ENCODE data around the gene MRPL46. TPM values are rescaled to one million over a fixed set of nuclear protein-coding genes. Genes with fewer than 3 reads are reported as not detected.
A peak's percentile ranks its signal among the peaks of the same experiment; 100 is the strongest.

Gene MRPL46
- total and polyA plus RNA-seq, 2 of the 8 experiments (the other 6 are each of a cell fraction or from before 2014, with no cell fraction given), result 17.2 to 24.5 TPM

- 80% methylated on average over 5 of the region's 5 CpGs; no CpG with 5 or more reads in 1 of the 2 experiments for WGBS, 2 experiments (ENCODE audit: extremely low coverage in 1 of 2, insufficient coverage in 1 of 2, insufficient read length in 1 of 2, insufficient replicate concordance in 2 of 2, low coverage in 1 of 2, low lambda C conversion rate in 2 of 2, missing lambda C conversion rate in 1 of 2)
- Histone ChIP-seq H3K27ac (ENCODE audit: low read depth, low read length) (no peak overlapping the region), H3K36me3 (ENCODE audit: control insufficient read depth in 2 of 4, insufficient read depth in 4 of 4, low read length in 3 of 4) (no peaks in the 10 kb centered on the region), H4K91ac (replicated peaks; ENCODE audit: insufficient read length, low read length) (no peak overlapping the region), H2BK120ac (replicated peaks; ENCODE audit: low read depth, low read length) (no peak overlapping the region), H3K9ac (replicated peaks in 1 of 4; ENCODE audit: extremely low read depth in 1 of 4, low read depth in 3 of 4, low read length in 3 of 4) (no peak overlapping the region), H2AFZ (ENCODE audit: low read length) (no peak overlapping the region), H3K4me3 (ENCODE audit: extremely low read depth in 1 of 4, insufficient read depth in 2 of 4, low read depth in 3 of 4, low read length in 4 of 4) (no peak overlapping the region), H2AK5ac (ENCODE audit: low read depth, low read length) (no peak overlapping the region), H2BK5ac (ENCODE audit: low read depth, low read length) (no peak overlapping the region), H2BK12ac (ENCODE audit: low read depth, low read length) (no peak overlapping the region), H3K56ac (replicated peaks; ENCODE audit: insufficient read length, low read depth, low read length) (no peak overlapping the region), H4K5ac (ENCODE audit: insufficient read length, low read depth, low read length) (no peak overlapping the region), H3K23ac (ENCODE audit: insufficient read length) (no peak overlapping the region), H2BK15ac (ENCODE audit: low read length) (no peak overlapping the region), H3K14ac (ENCODE audit: insufficient read length) (no peak overlapping the region), H3K79me1 (ENCODE audit: low read depth, low read length) (no peaks in the 10 kb centered on the region), H3K27me3 (replicated peaks in 1 of 4; ENCODE audit: control insufficient read depth in 3 of 4, extremely low read depth in 1 of 4, insufficient read depth in 3 of 4, low read length in 3 of 4) (peaks cover 0 to 10% (median 5%) of the 10 kb centered on the region in 4 experiments; a peak in 4 of 7 replicates), H3K18ac (ENCODE audit: extremely low read depth, low read length) (no peak overlapping the region), H3K9me3 (ENCODE audit: insufficient read depth in 2 of 2, low read depth in 1 of 2, low read length in 1 of 2) (no peaks in the 10 kb centered on the region), H4K8ac (ENCODE audit: extremely low read depth, insufficient read depth, low read length) (no peak overlapping the region; the same call in 1 of the 2 replicates), H2BK20ac (ENCODE audit: low read length) (no peak overlapping the region), H3K4me2 (ENCODE audit: insufficient read depth in 1 of 2, low read depth in 2 of 2, low read length in 2 of 2) (no peak overlapping the region), H3K4ac (replicated peaks; ENCODE audit: insufficient read length, low read depth, low read length) (no peak overlapping the region), H4K20me1 (replicated peaks in 1 of 2; ENCODE audit: control insufficient read depth in 1 of 2, insufficient read depth in 2 of 2, low read length in 2 of 2) (no peaks in the 10 kb centered on the region), H3K79me2 (ENCODE audit: control insufficient read depth in 1 of 2, insufficient read depth in 2 of 2, low read length in 2 of 2) (no peaks in the 10 kb centered on the region), H3K23me2 (ENCODE audit: low read depth, low read length) (0 out of 2 replicates have a peak, but pooled peaks cover 1% of the 10 kb centered on the region), H3K4me1 (replicated peaks in 1 of 4; ENCODE audit: control insufficient read depth in 3 of 4, insufficient read depth in 4 of 4, low read length in 3 of 4) (no peaks in the 10 kb centered on the region)
- ChIA-PET POLR2A (ENCODE audit: partially characterized antibody) (interaction anchor here (1.4 kb wide), 1 partner anchor 110 kb away, joined by 3 read pairs; no protein-coding TSS in a partner anchor), CTCF (ENCODE audit: partially characterized antibody) (interaction anchor here (1.0 to 8.1 kb wide), 27 partner anchors 9 to 209 kb away, joined by 3 to 106 read pairs (median 9); no protein-coding TSS in a partner anchor)
- DNase-seq (ENCODE audit: low read depth in 1 of 2, low spot score in 2 of 2) (peak in 1 of 2 experiments; percentile 19), FAIRE-seq (no peak)
- TF ChIP-seq RBBP5 (IDR thresholded peaks at IDR 0.05; ENCODE audit: borderline replicate concordance, low read depth, low read length) (no peak), SP4 (IDR thresholded peaks at IDR 0.05; ENCODE audit: low read length) (no peak), POLR2AphosphoS5 (IDR thresholded peaks at IDR 0.05; ENCODE audit: low read depth, low read length) (no peak), TAF7 (optimal IDR thresholded peaks at IDR 0.05; ENCODE audit: borderline replicate concordance, low read depth, low read length) (no peak), ATF2 (IDR thresholded peaks at IDR 0.05; ENCODE audit: low read length) (no peak), KDM5A (IDR thresholded peaks at IDR 0.05; ENCODE audit: low read length) (no peak), NANOG (IDR thresholded peaks at IDR 0.05; ENCODE audit: insufficient read depth, low read depth, low read length, poor library complexity, severe bottlenecking) (no peak)
Observed at GRCh38 chr15:88448991-88449461, 18.2 kb downstream of the MRPL46 start.

All from H1 (cell line).